ENCODE results near the gene KAT8.

KAT8 gene

DNA sequence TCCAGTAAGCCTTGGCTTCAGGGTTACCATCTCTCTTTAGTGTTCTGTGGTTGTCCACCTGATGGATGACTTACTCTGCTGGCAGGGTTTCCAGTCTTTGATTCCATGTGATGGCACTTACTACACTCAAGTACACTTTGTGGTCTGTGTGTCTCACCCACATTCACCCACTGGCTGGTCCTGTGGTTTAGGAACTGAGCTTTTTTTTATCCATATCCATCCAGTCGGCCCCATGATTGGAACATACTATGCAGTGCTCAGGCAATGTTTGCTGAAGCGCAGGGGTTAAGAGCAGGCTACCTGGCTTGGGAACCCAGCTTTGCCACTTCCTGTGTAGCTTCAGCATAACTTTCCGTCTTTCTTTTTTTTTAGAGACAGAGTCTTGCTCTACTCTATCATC is 59.7 kb downstream of the KAT8 start:
- no peak overlapping the region for H3K4me3 ChIP-seq (ENCODE audit: low read depth, low read length)
- H3K27me3 ChIP-seq (ENCODE audit: insufficient read depth, low read depth, severe bottlenecking): no peaks in the 10 kb centered on the region
- H3K9me3 ChIP-seq (ENCODE audit: severe bottlenecking): no peaks in the 10 kb centered on the region
- H3K27ac ChIP-seq: no peak overlapping the region
- no peak for DNase-seq
- TF ChIP-seq, protein P1, sequence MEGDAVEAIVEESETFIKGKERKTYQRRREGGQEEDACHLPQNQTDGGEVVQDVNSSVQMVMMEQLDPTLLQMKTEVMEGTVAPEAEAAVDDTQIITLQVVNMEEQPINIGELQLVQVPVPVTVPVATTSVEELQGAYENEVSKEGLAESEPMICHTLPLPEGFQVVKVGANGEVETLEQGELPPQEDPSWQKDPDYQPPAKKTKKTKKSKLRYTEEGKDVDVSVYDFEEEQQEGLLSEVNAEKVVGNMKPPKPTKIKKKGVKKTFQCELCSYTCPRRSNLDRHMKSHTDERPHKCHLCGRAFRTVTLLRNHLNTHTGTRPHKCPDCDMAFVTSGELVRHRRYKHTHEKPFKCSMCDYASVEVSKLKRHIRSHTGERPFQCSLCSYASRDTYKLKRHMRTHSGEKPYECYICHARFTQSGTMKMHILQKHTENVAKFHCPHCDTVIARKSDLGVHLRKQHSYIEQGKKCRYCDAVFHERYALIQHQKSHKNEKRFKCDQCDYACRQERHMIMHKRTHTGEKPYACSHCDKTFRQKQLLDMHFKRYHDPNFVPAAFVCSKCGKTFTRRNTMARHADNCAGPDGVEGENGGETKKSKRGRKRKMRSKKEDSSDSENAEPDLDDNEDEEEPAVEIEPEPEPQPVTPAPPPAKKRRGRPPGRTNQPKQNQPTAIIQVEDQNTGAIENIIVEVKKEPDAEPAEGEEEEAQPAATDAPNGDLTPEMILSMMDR (IDR thresholded peaks at IDR 0.05; ENCODE audit: low read depth, low read length): no peak
- peaks cover 22% of the 10 kb centered on the region for H3K36me3 ChIP-seq

DNA sequence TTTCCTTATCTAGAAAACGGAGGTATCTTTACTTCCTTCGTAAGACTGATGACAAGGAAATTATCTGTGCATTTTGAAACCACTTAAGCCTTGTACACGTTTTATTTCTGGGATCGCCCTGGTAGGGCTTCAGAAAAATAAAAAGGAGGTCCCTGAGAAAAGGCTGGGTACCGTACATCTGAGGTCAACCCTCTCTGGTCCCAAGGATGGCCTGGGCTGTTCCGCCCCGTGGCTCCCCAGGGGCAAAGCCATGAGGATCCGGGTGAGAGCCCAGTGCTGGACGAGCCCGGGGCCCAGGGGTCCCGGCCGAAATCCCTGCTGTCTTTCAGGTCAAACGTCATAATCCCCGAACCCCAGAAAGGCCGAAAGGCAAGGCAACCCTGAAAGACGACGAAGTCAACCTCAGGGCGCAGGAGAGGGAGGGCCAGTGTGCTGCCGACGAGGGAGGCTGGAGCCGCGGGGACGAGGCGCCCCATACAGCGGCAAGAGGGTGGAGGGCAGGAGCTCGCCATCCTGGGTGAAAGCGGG is 61.8 kb downstream of the KAT8 start:
- Histone ChIP-seq H3K4me3 (ENCODE audit: low read depth, low read length) (peak overlapping the region; percentile 74), H3K27ac (peak overlapping the region; percentile 99), H3K9me3 (ENCODE audit: severe bottlenecking) (no peaks in the 10 kb centered on the region), H3K36me3 (peaks cover 42% of the 10 kb centered on the region), H3K27me3 (ENCODE audit: insufficient read depth, low read depth, severe bottlenecking) (no peaks in the 10 kb centered on the region)
- TF ChIP-seq, protein P1 (IDR thresholded peaks at IDR 0.05; ENCODE audit: low read depth, low read length): no peak
- DNase-seq: no peak

DNA sequence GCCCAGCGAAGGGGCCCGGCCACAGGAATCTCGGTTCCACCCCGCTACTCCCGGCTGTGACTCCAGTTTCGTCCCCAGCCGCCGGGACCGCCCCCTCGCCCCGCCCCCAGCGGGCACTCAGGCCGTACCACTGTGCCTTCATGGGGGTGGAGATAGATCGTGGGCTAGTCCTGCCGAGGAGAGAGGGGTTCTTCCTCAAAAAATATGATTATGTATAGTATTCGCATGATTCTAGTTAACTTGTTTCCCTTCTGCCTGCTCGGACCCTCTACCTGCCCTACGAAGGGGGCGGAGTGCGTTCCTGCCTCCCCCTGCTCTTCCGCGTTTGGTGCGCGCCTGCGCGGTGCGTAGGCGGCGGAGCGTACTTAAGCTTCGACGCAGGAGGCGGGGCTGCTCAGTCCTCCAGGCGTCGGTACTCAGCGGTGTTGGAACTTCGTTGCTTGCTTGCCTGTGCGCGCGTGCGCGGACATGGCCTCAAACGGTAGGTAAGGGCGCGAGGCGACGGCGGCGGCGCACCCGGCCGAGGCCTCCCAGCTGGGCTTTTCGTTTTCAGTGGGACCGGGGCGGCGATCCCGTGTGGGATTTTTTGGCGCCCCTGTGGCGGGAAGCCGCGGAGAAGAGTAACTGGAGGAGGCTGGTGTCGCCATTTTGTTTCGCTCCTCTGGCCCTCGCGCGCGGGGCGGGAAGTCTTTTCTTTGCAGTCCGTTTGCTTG is 62.4 kb downstream of the KAT8 start, which contains the start of gene FUS:
FUS (plus strand) TSS at position 393 of the 713 bp plus-strand sequence; CDS start at position 469, 76 bp downstream.
- TF ChIP-seq, protein P1 (IDR thresholded peaks at IDR 0.05; ENCODE audit: low read depth, low read length): no peak
- DNase-seq: peak; percentile 87
- Histone ChIP-seq H3K36me3 (peaks cover 48% of the 10 kb centered on the region), H3K27ac (peak within 1 kb of the TSS; percentile 99), H3K27me3 (ENCODE audit: insufficient read depth, low read depth, severe bottlenecking) (no peaks in the 10 kb centered on the region), H3K4me3 (ENCODE audit: low read depth, low read length) (peak within 1 kb of the TSS; percentile 74), H3K9me3 (ENCODE audit: severe bottlenecking) (no peaks in the 10 kb centered on the region)

Measured in WERI-Rb-1 (cell line).